ENCODE data around the gene METTL15. TPM values are rescaled to one million over a fixed set of nuclear protein-coding genes. Genes with fewer than 3 reads are reported as not detected.
"Not testable (repeated sequence)": the region's sequence is repeated elsewhere in the genome, so short reads cannot be mapped to it uniquely, and the experiment has no call there.

METTL15 gene
- total RNA-seq, 2 experiments from 2014 or later: 16.5 to 16.6 TPM

- no peaks in the 10 kb centered on the region for H3K4me1 Mint-ChIP-seq (ENCODE audit: low read depth)
- ChIA-PET POLR2A (no interaction called here), CTCF (no interaction called here)
- no peak for DNase-seq
- H3K9me3 Mint-ChIP-seq (ENCODE audit: insufficient read depth): peaks cover 24% of the 10 kb centered on the region
- no peak overlapping the region for H3K27ac Mint-ChIP-seq
- no peak for ATAC-seq
- no peaks in the 10 kb centered on the region for H3K27me3 Mint-ChIP-seq (ENCODE audit: low read depth)
- peaks cover 1% of the 10 kb centered on the region for H3K36me3 Mint-ChIP-seq (ENCODE audit: low read depth)
- no peak overlapping the region for H3K4me3 Mint-ChIP-seq
Measured at GRCh38 chr11:28337701-28338100, 229.5 kb downstream of the METTL15 start.

DNA sequence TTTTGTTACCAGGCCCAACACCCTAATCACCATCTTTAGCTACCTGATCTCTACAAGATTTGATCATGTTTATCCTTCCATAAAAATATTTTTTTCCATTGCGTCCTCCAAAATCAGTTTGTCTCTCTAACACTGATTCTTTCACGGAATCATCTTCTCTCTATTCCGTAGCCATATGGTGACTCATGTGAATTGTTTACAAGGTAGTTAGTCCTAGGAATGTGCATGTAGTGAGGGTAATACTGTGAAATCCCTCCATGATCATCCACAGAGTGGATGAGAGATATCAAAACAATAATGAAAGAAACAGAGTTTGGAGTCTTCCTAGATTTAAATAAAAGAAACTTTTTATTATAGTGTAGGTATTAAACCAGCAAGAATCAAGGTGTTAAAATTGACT, 230.2 kb downstream of the METTL15 start:
- Mint-ChIP-seq H3K36me3 (ENCODE audit: low read depth) (peaks cover 1% of the 10 kb centered on the region), H3K27ac (no peak overlapping the region), H3K27me3 (ENCODE audit: low read depth) (no peaks in the 10 kb centered on the region), H3K9me3 (ENCODE audit: insufficient read depth) (peaks cover 24% of the 10 kb centered on the region), H3K4me3 (no peak overlapping the region), H3K4me1 (ENCODE audit: low read depth) (peaks cover 3% of the 10 kb centered on the region)
- no peak for DNase-seq
- CTCF ChIA-PET: no interaction called here
- POLR2A ChIA-PET: no interaction called here
- ATAC-seq: no peak

DNA sequence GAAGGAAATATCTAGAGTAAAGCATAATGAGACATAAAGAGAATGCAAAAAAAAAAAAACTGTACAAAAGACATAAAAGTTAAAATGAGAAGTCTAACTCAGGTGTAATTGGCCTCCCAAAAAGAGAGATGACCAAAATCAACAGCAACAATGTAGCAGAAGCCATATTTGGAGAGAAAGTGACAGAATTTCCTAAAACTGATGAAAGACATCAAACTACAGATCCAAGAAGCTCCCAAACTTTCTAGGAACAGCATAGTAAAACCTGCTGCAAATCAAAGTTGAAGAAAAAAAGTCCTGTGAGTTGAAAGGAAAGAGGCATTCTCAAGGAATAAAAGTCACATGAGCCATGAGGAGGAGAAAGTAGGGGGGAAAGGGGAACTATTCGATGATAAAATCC, 231.3 kb downstream of the METTL15 start:
- Mint-ChIP-seq H3K9me3 (ENCODE audit: insufficient read depth) (peaks cover 24% of the 10 kb centered on the region), H3K36me3 (ENCODE audit: low read depth) (peaks cover 1% of the 10 kb centered on the region), H3K4me3 (no peak overlapping the region), H3K27me3 (ENCODE audit: low read depth) (no peaks in the 10 kb centered on the region), H3K27ac (no peak overlapping the region), H3K4me1 (ENCODE audit: low read depth) (peaks cover 4% of the 10 kb centered on the region)
- DNase-seq (no peak), ATAC-seq (no peak)
- POLR2A ChIA-PET: no interaction called here
- CTCF ChIA-PET: interaction anchor here (1.3 kb wide), 1 partner anchor 640 kb away, joined by 3 read pairs; no protein-coding TSS in a partner anchor

GRCh38 chr11:28342716-28343115, 234.5 kb downstream of the METTL15 start:
- peaks cover 1% of the 10 kb centered on the region for H3K36me3 Mint-ChIP-seq (ENCODE audit: low read depth)
- no peaks in the 10 kb centered on the region for H3K27me3 Mint-ChIP-seq (ENCODE audit: low read depth)
- peaks cover 23% of the 10 kb centered on the region for H3K9me3 Mint-ChIP-seq (ENCODE audit: insufficient read depth)
- ChIA-PET CTCF (no interaction called here), POLR2A (no interaction called here)
- H3K4me1 Mint-ChIP-seq (ENCODE audit: low read depth): peaks cover 4% of the 10 kb centered on the region
- DNase-seq (no peak), ATAC-seq (no peak)
- H3K27ac Mint-ChIP-seq: no peak overlapping the region
- no peak overlapping the region for H3K4me3 Mint-ChIP-seq

- Mint-ChIP-seq H3K27me3 (ENCODE audit: low read depth) (no peaks in the 10 kb centered on the region), H3K9me3 (ENCODE audit: insufficient read depth) (peaks cover 14% of the 10 kb centered on the region), H3K27ac (no peak overlapping the region), H3K4me1 (ENCODE audit: low read depth) (peaks cover 4% of the 10 kb centered on the region), H3K36me3 (ENCODE audit: low read depth) (peaks cover 1% of the 10 kb centered on the region), H3K4me3 (no peak overlapping the region)
- CTCF ChIA-PET: no interaction called here
- ATAC-seq (no peak), DNase-seq (no peak)
- POLR2A ChIA-PET: no interaction called here
Measured at GRCh38 chr11:28343304-28344233, 235.4 kb downstream of the METTL15 start.

GRCh38 chr11:28346209-28346608, 238.0 kb downstream of the METTL15 start:
- CTCF ChIA-PET: no interaction called here
- no peaks in the 10 kb centered on the region for H3K27me3 Mint-ChIP-seq (ENCODE audit: low read depth)
- POLR2A ChIA-PET: no interaction called here
- H3K4me3 Mint-ChIP-seq: no peak overlapping the region
- no peak overlapping the region for H3K27ac Mint-ChIP-seq
- no peak for ATAC-seq
- H3K9me3 Mint-ChIP-seq (ENCODE audit: insufficient read depth): no peaks in the 10 kb centered on the region
- H3K36me3 Mint-ChIP-seq (ENCODE audit: low read depth): no peaks in the 10 kb centered on the region
- DNase-seq: no peak
- peaks cover 4% of the 10 kb centered on the region for H3K4me1 Mint-ChIP-seq (ENCODE audit: low read depth)

GRCh38 chr11:28346721-28347120, 238.5 kb downstream of the METTL15 start:
- peaks cover 4% of the 10 kb centered on the region for H3K4me1 Mint-ChIP-seq (ENCODE audit: low read depth)
- POLR2A ChIA-PET: no interaction called here
- ATAC-seq (no peak), DNase-seq (no peak)
- no peaks in the 10 kb centered on the region for H3K9me3 Mint-ChIP-seq (ENCODE audit: insufficient read depth)
- H3K27me3 Mint-ChIP-seq (ENCODE audit: low read depth): no peaks in the 10 kb centered on the region
- no peak overlapping the region for H3K4me3 Mint-ChIP-seq
- H3K36me3 Mint-ChIP-seq (ENCODE audit: low read depth): no peaks in the 10 kb centered on the region
- CTCF ChIA-PET: no interaction called here
- H3K27ac Mint-ChIP-seq: no peak overlapping the region

DNA sequence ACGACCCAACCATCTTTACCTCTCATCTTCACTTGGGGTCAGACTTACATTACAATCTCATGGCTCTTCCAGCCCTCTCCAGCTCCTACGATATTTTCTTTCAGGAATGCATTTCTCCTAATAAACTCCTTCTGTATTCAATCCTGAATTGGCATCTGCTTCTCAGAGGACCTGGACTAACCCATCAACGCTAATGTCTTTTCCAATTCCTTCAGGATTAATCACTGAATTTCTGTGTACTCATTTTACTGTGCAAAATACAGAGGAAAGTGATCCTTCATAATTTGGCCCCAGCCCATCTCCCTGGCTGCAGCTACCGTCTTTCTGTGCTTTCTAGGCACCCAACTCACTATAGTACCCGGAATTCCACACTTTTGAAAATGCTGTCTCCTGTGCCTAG, 239.2 kb downstream of the METTL15 start:
- no peak for DNase-seq
- H3K9me3 Mint-ChIP-seq (ENCODE audit: insufficient read depth): no peaks in the 10 kb centered on the region
- CTCF ChIA-PET: no interaction called here

GRCh38 chr11:28350216-28350615, 242.0 kb downstream of the METTL15 start:
- ChIA-PET CTCF (no interaction called here), POLR2A (no interaction called here)
- DNase-seq: no peak
- Mint-ChIP-seq H3K27me3 (ENCODE audit: low read depth) (no peaks in the 10 kb centered on the region), H3K27ac (no peak overlapping the region), H3K36me3 (ENCODE audit: low read depth) (no peaks in the 10 kb centered on the region), H3K4me3 (no peak overlapping the region), H3K9me3 (ENCODE audit: insufficient read depth) (no peaks in the 10 kb centered on the region), H3K4me1 (ENCODE audit: low read depth) (no peaks in the 10 kb centered on the region)
- no peak for ATAC-seq

More for the DNA sequence above, 239.2 kb downstream of the METTL15 start:
- Mint-ChIP-seq H3K27me3 (ENCODE audit: low read depth) (no peaks in the 10 kb centered on the region), H3K4me1 (ENCODE audit: low read depth) (peaks cover 4% of the 10 kb centered on the region), H3K4me3 (no peak overlapping the region), H3K36me3 (ENCODE audit: low read depth) (no peaks in the 10 kb centered on the region), H3K27ac (no peak overlapping the region)
- ATAC-seq: no peak
- POLR2A ChIA-PET: no interaction called here

GRCh38 chr11:28353991-28354390, 245.8 kb downstream of the METTL15 start:
- Mint-ChIP-seq H3K9me3 (ENCODE audit: insufficient read depth) (no peaks in the 10 kb centered on the region), H3K4me1 (ENCODE audit: low read depth) (no peaks in the 10 kb centered on the region), H3K27ac (no peak overlapping the region), H3K4me3 (no peak overlapping the region), H3K27me3 (ENCODE audit: low read depth) (no peaks in the 10 kb centered on the region), H3K36me3 (ENCODE audit: low read depth) (no peaks in the 10 kb centered on the region)
- ATAC-seq (no peak), DNase-seq (no peak)
- POLR2A ChIA-PET: no interaction called here
- CTCF ChIA-PET: no interaction called here

- H3K27me3 Mint-ChIP-seq (ENCODE audit: low read depth): no peaks in the 10 kb centered on the region
- ATAC-seq (no peak), DNase-seq (no peak)
- H3K4me1 Mint-ChIP-seq (ENCODE audit: low read depth): no peaks in the 10 kb centered on the region
- no peak overlapping the region for H3K27ac Mint-ChIP-seq
- H3K36me3 Mint-ChIP-seq (ENCODE audit: low read depth): peaks cover 2% of the 10 kb centered on the region
- peaks cover 40% of the 10 kb centered on the region for H3K9me3 Mint-ChIP-seq (ENCODE audit: insufficient read depth)
- CTCF ChIA-PET: no interaction called here
- POLR2A ChIA-PET: no interaction called here
- H3K4me3 Mint-ChIP-seq: no peak overlapping the region
Measured at GRCh38 chr11:28366549-28367346, 258.6 kb downstream of the METTL15 start.

DNA sequence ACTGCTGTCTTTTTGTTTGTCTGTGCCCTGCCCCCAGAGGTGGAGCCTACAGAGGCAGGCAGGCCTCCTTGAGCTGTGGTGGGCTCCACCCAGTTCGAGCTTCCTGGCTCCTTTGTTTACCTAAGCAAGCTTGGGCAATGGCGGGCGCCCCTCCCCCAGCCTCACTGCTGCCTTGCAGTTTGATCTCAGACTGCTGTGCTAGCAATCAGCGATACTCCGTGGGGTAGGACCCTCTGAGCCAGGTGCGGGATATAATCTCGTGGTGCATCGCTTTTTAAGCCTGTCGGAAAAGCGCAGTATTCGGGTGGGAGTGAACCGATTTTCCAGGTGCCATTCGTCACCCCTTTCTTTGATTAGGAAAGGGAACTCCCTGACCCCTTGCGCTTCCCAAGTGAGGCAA, 269.9 kb downstream of the METTL15 start:
- not testable (repeated sequence) for DNase-seq

More for the DNA sequence above, 269.9 kb downstream of the METTL15 start:
- POLR2A ChIA-PET; H3K4me3 Mint-ChIP-seq; H3K27ac Mint-ChIP-seq; H3K4me1 Mint-ChIP-seq (ENCODE audit: low read depth); CTCF ChIA-PET; H3K9me3 Mint-ChIP-seq (ENCODE audit: insufficient read depth); ATAC-seq; H3K27me3 Mint-ChIP-seq (ENCODE audit: low read depth); H3K36me3 Mint-ChIP-seq (ENCODE audit: low read depth): not testable (repeated sequence)

Measured in activated CD8-positive, alpha-beta T cell treated with anti-CD3 and anti-CD28 coated beads, Interleukin-2, amount 10 ng/mL, durations not matched to agents 7 days and 5 days (primary cell).